Measurements from ENCODE around the gene SCNN1B. TPM values are rescaled to one million over a fixed set of nuclear protein-coding genes. Genes with fewer than 3 reads are reported as not detected.

The SCNN1B gene
- total and polyA plus RNA-seq, 11 donors: 0.15 to 1.1 (median 0.34) TPM; not detected in 6

DNA sequence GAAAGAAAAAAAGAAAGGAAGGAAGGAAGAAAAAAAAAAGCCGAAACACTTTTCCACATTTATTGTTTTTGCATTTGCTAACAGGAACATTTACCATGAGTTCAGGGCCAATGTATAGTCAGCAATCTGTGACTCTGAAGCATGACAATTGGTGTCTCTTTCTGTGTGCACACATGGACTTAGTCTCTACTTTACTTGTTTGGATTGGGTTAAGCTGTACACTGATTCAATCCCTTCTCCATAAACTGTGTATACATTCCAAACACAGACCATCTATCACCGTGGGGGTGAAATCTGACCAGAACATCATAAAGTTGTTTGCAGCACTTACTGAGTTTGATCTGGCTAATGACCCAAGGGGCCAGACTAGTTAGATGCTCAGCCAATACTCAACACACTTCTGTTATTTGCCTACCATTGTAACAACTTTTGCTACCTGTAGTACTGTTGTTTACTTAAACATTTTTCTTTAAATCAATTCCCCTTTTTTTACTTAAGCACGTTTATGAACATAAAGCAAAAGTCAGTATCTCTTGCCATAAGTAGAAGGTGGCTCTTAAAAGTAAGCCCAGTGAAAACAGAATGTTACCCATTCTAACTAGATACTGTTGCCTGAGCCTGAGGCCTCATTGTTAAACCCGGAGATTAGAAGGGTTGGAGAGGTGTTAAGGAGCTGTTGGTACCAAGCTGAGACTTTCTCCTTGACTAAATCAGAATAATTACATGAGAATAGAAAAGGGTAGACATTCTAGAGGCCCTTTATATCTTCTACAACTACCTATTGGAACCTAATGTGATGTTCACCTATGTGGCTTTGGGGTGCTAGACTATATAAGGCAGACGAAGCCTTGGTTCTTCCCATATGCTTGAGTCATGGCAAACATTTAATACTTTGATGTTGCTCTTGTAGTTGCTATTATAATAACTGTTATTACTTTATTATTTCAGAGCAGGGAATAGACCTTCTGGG, 41.8 kb downstream of the SCNN1B start:
- TF ChIP-seq, protein P1, sequence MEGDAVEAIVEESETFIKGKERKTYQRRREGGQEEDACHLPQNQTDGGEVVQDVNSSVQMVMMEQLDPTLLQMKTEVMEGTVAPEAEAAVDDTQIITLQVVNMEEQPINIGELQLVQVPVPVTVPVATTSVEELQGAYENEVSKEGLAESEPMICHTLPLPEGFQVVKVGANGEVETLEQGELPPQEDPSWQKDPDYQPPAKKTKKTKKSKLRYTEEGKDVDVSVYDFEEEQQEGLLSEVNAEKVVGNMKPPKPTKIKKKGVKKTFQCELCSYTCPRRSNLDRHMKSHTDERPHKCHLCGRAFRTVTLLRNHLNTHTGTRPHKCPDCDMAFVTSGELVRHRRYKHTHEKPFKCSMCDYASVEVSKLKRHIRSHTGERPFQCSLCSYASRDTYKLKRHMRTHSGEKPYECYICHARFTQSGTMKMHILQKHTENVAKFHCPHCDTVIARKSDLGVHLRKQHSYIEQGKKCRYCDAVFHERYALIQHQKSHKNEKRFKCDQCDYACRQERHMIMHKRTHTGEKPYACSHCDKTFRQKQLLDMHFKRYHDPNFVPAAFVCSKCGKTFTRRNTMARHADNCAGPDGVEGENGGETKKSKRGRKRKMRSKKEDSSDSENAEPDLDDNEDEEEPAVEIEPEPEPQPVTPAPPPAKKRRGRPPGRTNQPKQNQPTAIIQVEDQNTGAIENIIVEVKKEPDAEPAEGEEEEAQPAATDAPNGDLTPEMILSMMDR (IDR thresholded peaks at IDR 0.05): no peak
- TF ChIP-seq POLR2A (IDR thresholded peaks at IDR 0.05): no peak
- intact Hi-C loops (cut with DNase I): no loop called here
- Histone ChIP-seq H3K4me1 (no peaks in the 10 kb centered on the region), H3K9me3 (no peaks in the 10 kb centered on the region), H3K4me3 (no peak overlapping the region), H3K27me3 (peaks cover 0 to 3% (median 0%) of the 10 kb centered on the region in 9 donors), H3K27ac (no peak overlapping the region), H3K36me3 (no peaks in the 10 kb centered on the region)
- DNase-seq (no peak), ATAC-seq (no peak)
- 64 to 70% (median 69%) methylated on average over 5 of the region's 5 CpGs for WGBS, 4 donors

DNA sequence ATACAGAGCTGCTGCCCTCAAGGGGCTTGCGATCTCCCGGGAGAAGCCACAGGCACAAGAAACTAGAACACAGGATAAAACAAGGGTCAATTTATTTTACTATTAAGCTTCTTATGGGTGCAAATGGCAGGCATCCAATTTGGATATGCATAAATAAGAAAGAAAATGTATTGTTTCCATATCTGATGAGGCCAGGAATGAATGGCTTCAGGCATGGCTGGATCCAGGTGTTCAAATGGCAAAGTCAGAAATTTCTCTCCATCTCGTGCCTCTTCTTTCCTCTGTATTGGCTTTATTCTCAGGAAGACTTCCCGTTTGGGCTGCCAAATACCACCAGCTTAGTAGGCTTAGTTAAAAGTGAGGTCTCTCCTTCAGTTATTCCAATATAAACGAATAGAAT, 43.1 kb downstream of the SCNN1B start:
- intact Hi-C loops (cut with DNase I): no loop called here
- H3K27me3 ChIP-seq: peaks cover 0 to 3% (median 0%) of the 10 kb centered on the region in 9 donors
- no peak overlapping the region for H3K27ac ChIP-seq
- no peaks in the 10 kb centered on the region for H3K36me3 ChIP-seq
- H3K4me1 ChIP-seq: no peaks in the 10 kb centered on the region
- no peaks in the 10 kb centered on the region for H3K9me3 ChIP-seq
- DNase-seq (no peak), ATAC-seq (no peak)
- 73 to 83% (median 78%) methylated on average over 5 of the region's 5 CpGs for WGBS, 4 donors
- H3K4me3 ChIP-seq: no peak overlapping the region
- TF ChIP-seq POLR2A (IDR thresholded peaks at IDR 0.05): no peak

DNA sequence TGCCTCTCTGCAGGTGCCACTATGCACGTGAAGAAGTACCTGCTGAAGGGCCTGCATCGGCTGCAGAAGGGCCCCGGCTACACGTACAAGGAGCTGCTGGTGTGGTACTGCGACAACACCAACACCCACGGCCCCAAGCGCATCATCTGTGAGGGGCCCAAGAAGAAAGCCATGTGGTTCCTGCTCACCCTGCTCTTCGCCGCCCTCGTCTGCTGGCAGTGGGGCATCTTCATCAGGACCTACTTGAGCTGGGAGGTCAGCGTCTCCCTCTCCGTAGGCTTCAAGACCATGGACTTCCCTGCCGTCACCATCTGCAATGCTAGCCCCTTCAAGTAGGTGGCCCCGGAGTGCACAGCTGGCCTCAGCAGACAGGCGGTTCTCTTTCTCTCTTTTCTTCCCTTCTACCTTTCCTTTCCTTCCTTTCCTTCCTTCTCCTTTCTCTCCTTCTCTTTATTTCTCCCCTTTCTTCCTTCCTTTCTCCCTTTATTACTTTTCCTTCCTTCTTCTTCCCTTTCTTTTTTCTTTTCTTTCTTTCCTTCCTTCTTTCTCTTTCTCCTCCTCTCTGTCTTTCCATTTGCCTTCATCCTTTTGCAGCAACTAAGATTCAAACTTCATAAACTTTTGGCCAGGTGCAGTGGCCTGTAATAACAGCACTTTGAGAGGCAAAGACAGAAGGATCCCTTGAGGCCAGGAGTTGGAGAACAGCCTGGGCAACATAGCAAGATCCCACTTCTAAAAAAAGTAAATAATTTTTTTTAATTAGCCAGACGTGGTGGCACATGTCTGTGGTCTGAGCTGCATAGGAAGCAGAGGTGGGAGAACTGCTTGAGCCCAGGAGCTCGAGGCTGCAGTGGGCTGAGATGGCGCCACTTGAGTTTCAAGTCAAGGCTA, 46.7 kb downstream of the SCNN1B start:
- WGBS, 4 donors: 44 to 54% (median 52%) methylated on average over 15 to 18 of the region's 18 CpGs
- H3K4me3 ChIP-seq: no peak overlapping the region

DNA sequence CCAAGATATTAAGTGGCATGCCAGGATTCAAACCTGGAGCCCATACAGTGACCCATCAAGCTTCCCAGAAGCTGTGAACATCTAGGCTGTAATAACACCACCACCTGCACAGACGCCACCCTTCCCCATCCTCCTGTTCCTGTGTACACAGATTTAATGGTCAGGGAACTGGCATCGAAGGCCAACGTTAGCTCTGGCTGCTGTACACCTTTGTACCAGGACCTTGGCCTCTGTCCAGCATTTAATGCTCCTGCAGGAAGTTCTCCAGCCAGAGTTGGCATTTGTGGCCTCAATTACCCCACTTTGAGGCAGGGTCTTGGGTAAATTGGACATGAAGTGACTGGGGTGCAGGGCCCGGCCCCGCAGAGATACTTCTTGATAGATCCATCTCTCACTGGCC, 49.3 kb downstream of the SCNN1B start:
- 78 to 96% (median 83%) methylated on average over 5 of the region's 5 CpGs for WGBS, 4 donors
- intact Hi-C loops (cut with DNase I): no loop called here
- no peaks in the 10 kb centered on the region for H3K4me1 ChIP-seq

More for the DNA sequence above, 46.7 kb downstream of the SCNN1B start:
- intact Hi-C loops (cut with DNase I): no loop called here
- Histone ChIP-seq H3K9me3 (no peaks in the 10 kb centered on the region), H3K4me1 (no peaks in the 10 kb centered on the region), H3K27me3 (peaks cover 0 to 3% (median 0%) of the 10 kb centered on the region in 9 donors), H3K27ac (no peak overlapping the region), H3K36me3 (no peaks in the 10 kb centered on the region)
- DNase-seq (no peak), ATAC-seq (no peak)
- TF ChIP-seq POLR2A (IDR thresholded peaks at IDR 0.05): no peak
- TF ChIP-seq, protein P1 (IDR thresholded peaks at IDR 0.05): no peak

More for the DNA sequence above, 49.3 kb downstream of the SCNN1B start:
- DNase-seq (no peak), ATAC-seq (no peak)
- no peak overlapping the region for H3K4me3 ChIP-seq
- no peak for TF ChIP-seq POLR2A (IDR thresholded peaks at IDR 0.05)
- TF ChIP-seq, protein P1 (IDR thresholded peaks at IDR 0.05): no peak
- no peaks in the 10 kb centered on the region for H3K9me3 ChIP-seq
- H3K27ac ChIP-seq: no peak overlapping the region
- no peaks in the 10 kb centered on the region for H3K36me3 ChIP-seq
- H3K27me3 ChIP-seq: peaks cover 0 to 3% (median 0%) of the 10 kb centered on the region in 9 donors
